ENCODE data around the gene SLC25A21. TPM values are rescaled to one million over a fixed set of nuclear protein-coding genes. Genes with fewer than 3 reads are reported as not detected.
"Not testable (repeated sequence)": the region's sequence is repeated elsewhere in the genome, so short reads cannot be mapped to it uniquely, and the experiment has no call there.

The SLC25A21 gene
- total RNA-seq, 1 donor, result 1.3 TPM

DNA sequence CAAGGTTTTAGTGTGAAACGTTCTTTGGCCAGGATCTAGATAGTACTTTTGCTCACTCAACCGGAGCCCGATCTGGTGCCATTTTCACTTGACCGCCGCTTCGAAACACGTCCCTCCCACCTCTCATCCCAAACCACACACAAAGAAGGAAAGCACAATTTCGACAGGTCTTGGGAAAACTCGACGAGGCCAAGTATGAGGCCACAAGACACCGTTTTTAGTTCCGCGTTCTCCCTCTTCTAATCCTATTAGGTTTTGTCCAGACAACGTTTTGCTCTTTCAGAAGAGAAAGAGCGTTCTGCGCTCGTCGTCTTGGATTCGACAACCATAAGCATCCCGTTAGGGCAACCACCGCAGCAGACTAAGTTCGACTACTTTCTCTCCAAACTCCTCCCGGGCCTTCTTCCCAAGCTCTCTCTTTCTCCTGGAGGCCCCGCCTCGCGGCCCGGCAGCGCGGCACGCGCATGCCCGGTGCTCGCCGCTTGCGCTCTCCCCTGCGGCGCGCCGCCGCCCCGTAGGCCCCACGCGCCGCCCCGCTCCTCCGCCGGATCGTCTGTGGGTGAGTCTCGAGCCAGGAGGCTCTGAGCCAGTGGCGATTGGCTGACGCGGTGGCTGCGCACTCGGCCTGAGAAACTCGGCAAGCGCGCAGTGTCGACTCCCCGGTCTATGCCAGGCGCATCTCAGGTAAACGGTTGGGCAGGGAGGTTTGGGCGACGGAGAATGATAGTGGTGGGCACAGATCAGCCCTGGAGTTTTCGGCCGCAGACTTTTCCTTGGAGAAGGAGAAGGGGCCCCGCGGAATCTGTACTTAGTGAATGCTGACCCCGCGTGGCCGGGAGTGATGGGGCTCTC lies 25.2 kb upstream of the SLC25A21 start, which contains the start of gene MIPOL1:
Gene MIPOL1 (plus strand): TSS at position 517 of the 852 bp plus-strand sequence. CDS start 49,952 bp downstream, outside the sequence.
- TF ChIP-seq, protein P1, sequence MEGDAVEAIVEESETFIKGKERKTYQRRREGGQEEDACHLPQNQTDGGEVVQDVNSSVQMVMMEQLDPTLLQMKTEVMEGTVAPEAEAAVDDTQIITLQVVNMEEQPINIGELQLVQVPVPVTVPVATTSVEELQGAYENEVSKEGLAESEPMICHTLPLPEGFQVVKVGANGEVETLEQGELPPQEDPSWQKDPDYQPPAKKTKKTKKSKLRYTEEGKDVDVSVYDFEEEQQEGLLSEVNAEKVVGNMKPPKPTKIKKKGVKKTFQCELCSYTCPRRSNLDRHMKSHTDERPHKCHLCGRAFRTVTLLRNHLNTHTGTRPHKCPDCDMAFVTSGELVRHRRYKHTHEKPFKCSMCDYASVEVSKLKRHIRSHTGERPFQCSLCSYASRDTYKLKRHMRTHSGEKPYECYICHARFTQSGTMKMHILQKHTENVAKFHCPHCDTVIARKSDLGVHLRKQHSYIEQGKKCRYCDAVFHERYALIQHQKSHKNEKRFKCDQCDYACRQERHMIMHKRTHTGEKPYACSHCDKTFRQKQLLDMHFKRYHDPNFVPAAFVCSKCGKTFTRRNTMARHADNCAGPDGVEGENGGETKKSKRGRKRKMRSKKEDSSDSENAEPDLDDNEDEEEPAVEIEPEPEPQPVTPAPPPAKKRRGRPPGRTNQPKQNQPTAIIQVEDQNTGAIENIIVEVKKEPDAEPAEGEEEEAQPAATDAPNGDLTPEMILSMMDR (IDR thresholded peaks at IDR 0.05; ENCODE audit: insufficient read depth, low read depth, low read length), result no peak
- peak within 1 kb of the TSS; percentile 64 for H3K4me3 ChIP-seq (ENCODE audit: low read depth, low read length)
- peak; percentile 82 for DNase-seq (ENCODE audit: low read depth)

DNA sequence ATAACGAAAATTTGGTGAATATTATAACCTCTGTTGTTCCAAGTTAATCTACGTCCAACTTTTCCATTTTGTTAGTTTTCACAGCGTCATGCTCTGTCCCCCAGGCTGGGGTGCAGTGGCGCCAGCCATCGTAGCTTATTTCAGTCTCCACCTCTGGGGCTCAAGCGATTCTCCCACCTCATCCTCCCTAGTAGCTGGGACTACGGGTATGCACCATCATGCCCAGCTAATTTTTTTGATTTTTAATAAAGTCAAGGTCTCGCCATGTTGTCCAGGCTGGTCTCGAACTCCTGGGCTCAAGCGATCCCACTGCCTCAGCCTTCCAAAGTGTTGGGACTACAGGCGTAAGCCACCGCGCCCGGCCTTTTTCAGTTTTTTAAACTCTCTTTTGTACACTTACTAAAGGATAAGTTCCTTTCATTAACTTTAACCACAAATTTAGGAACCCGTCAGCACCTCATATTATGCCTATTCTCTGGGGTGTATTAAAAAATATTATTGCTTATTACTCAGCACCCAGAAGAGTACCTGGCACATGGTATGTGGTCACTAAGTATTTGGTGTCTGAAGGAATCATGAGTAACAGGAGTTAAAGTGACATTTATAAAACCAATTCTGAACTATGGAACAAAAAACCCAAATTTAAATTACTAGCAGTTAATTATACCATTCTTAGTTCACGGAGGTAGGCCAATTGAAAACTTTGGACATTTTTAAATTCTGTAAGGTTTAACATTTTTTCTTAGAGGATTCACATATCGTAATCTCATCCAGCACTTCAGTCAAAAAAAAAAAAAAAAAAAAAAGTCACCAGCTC lies 24.4 kb upstream of the SLC25A21 start:
- TF ChIP-seq, protein P1 (IDR thresholded peaks at IDR 0.05; ENCODE audit: insufficient read depth, low read depth, low read length), result no peak
- H3K4me3 ChIP-seq (ENCODE audit: low read depth, low read length), result peak overlapping the region; percentile 64
- DNase-seq (ENCODE audit: low read depth), result no peak

DNA sequence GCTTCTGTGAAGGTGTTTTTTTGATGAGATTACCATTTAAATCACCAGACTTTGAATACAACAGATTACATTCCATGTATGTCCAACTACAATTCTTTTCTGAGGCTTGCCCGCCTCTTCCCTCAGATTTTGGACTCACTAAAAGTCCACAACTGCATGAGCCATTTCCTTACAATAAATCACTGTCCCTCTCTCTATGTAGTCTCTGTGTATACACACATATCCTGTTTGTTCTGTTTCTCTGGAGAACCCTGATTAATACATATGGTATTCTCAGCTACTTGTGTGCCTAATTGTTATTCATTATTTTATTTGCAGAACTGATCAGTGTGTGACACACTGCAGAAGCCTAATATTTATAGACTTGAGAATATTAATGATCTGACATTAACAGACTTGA lies 22.9 kb upstream of the SLC25A21 start:
- TF ChIP-seq, protein P1 (IDR thresholded peaks at IDR 0.05; ENCODE audit: insufficient read depth, low read depth, low read length), result no peak
- peak; percentile 45 for DNase-seq (ENCODE audit: low read depth)
- H3K4me3 ChIP-seq (ENCODE audit: low read depth, low read length), result no peak overlapping the region

DNA sequence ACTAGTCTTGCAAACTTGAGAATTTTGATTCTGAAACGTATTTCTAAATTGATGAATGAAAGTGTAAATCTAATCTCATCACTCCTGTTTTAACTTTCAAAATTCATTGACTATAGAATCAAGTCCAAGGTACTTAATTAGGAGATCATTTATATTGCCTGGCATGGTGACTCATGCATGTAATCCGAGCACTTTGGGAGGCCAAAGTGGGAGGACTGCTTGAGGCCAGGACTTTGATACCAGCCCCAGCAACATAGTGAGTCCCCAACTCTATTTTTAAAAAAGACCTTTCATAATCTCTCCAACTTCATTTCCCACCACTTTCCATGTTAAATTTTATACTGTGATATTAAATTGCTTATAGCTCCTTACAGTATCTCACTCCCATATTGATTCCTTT lies 22.3 kb upstream of the SLC25A21 start:
- DNase-seq (ENCODE audit: low read depth), result no peak
- TF ChIP-seq, protein P1 (IDR thresholded peaks at IDR 0.05; ENCODE audit: insufficient read depth, low read depth, low read length), result no peak
- H3K4me3 ChIP-seq (ENCODE audit: low read depth, low read length), result no peak overlapping the region

DNA sequence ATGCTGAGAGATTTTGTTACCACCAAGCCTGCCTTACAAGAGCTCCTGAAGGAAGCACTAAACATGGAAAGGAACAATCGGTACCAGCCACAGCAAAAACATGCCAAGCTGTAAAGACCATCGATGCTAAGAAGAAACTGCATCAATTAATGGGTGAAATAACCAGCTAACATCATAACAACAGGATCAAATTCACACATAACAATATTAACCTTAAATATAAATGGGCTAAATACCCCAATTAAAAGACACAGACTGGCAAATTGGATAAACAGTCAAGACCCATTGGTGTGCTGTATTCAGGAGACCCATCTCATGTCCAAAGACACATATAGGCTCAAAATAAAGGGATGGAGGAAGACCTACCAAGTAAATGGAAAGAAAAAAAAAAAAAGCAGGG lies 17.3 kb upstream of the SLC25A21 start:
- not testable (repeated sequence) for H3K4me3 ChIP-seq (ENCODE audit: low read depth, low read length); DNase-seq (ENCODE audit: low read depth)

DNA sequence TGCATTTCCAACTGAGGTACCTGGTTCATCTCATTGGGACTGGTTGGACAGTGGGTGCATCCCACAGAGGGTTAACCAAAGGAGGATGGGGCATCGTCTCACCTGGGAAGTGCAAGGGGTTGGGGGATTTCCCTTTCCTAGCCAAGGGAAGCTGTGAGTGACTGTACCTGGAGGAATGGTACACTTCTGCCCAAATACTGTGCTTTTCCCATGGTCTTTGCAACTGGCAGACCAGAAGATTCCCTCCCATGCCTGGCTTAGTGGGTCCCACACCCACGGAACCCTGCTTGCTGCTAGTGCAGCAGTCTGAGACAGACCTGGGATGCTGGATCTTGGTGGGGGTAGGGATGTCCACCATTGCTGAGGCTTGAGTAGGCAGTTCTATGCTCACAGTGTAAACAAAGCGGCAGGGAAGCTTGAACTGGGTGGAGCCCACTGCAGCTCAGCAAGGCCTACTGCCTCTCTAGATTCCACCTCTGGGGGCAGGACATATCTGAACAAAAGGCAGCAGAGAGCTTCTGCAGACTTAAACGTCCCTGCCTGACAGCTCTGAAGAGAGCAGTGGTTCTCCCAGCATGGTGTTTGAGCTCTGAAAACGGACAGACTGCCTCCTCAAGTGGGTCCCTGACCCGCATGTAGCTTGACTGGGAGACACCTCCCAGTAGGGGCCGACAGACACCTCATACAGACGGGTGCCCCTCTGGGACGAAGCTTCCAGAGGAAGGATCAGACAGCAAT lies 15.6 kb upstream of the SLC25A21 start:
- H3K4me3 ChIP-seq (ENCODE audit: low read depth, low read length); DNase-seq (ENCODE audit: low read depth): not testable (repeated sequence)

DNA sequence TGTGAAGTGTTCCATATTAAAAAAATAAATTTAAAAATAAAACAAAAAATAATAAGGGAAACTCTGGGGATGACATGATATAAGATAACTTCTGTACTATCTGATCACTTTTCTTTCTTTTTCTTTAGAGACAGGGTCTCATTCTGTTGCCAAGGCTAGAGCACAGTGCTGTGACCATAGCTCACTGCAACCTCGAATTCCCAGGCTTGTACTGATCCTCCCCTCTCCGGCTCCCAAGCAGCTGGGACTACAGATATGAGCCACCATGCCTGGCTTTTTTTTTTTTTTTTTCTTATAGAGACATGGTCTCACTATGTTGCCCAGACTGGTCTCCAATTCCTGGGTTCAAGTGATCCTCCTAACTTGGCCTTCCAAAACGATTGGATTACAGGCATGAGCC lies 14.9 kb upstream of the SLC25A21 start:
- TF ChIP-seq, protein P1 (IDR thresholded peaks at IDR 0.05; ENCODE audit: insufficient read depth, low read depth, low read length), result no peak
- no peak for DNase-seq (ENCODE audit: low read depth)
- no peak overlapping the region for H3K4me3 ChIP-seq (ENCODE audit: low read depth, low read length)

All from fibroblast of villous mesenchyme (primary cell).